Measurements from ENCODE around the gene RAB31.

- TF ChIP-seq ZBTB17 (tag by site-specific recombination; IDR thresholded peaks at IDR 0.05) (no peak), ZNF776 (tag by site-specific recombination; IDR thresholded peaks at IDR 0.05; ENCODE audit: borderline replicate concordance) (no peak), YY1 (tag by site-specific recombination; IDR thresholded peaks at IDR 0.05) (no peak), CTCF (tag by site-specific recombination; IDR thresholded peaks at IDR 0.05) (no peak), ZNF248 (tag by site-specific recombination; IDR thresholded peaks at IDR 0.05) (no peak), GLIS1 (tag by site-specific recombination; IDR thresholded peaks at IDR 0.05) (no peak), ZNF274 (IDR thresholded peaks at IDR 0.05; ENCODE audit: low read length) (no peak), ZNF274 (tag by site-specific recombination; IDR thresholded peaks at IDR 0.05; ENCODE audit: borderline replicate concordance) (no peak), ZNF610 (tag by site-specific recombination; IDR thresholded peaks at IDR 0.05; ENCODE audit: borderline replicate concordance) (no peak), WT1 (tag by site-specific recombination; IDR thresholded peaks at IDR 0.05) (no peak), ZBTB44 (tag by site-specific recombination; IDR thresholded peaks at IDR 0.05) (no peak), ZNF580 (tag by site-specific recombination; IDR thresholded peaks at IDR 0.05) (no peak), ZNF639 (tag by site-specific recombination; IDR thresholded peaks at IDR 0.05) (no peak), ZBTB8A (tag by site-specific recombination; IDR thresholded peaks at IDR 0.05) (no peak)
Measured at GRCh38 chr18:9824474-9824832, 116.4 kb downstream of the RAB31 start.
